NCI-H1694 treated with DMSO at 0.1 percent for 48 hours (cell line): ENCODE results near the gene MGAT5.

Experiments used
- DNase-seq: peaks from one replicate; lab custom pipeline; 2025; lab: John Stamatoyannopoulos, UW

The MGAT5 gene

GRCh38 chr2:134451347-134451630 is 197.4 kb downstream of the MGAT5 start:
- DNase-seq, result no peak

DNA sequence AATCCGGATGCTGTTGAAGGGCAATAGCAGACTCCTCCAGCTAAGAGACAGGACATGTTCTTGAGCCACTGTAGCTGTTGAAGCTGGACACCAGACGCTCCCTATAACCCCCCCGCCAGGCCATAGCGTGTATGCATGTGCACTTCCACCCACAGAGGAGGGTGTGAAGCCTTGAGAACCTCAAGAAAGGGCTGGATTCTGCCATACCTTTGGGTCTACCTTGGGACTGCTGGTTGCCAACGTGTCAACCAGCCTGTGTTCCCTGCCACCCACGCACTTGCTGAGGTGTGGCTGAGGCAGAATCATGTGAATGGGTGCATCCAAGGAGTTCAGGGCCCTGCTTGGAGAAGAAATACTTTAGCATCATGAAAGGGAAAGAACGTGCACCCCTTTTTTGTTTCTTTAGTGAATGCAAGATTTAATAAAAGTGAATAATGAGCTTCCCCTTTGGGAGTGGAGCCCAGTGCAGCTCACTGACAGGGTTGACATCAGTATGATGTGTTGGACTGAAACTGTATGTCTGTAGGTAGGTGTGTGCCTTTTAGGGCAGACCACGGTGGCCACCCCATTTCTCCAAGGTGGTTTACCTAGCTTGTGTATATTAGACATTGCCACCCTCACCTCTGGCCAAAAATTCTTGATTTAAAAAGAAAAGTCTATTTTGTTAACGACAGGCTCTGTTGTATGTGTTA is 198.3 kb downstream of the MGAT5 start:
- DNase-seq, result no peak

- DNase-seq, result no peak
These were observed 199.6 kb downstream of the MGAT5 start for GRCh38 chr2:134453476-134453875.

GRCh38 chr2:134453973-134454372 is 200.1 kb downstream of the MGAT5 start:
- no peak for DNase-seq

DNA sequence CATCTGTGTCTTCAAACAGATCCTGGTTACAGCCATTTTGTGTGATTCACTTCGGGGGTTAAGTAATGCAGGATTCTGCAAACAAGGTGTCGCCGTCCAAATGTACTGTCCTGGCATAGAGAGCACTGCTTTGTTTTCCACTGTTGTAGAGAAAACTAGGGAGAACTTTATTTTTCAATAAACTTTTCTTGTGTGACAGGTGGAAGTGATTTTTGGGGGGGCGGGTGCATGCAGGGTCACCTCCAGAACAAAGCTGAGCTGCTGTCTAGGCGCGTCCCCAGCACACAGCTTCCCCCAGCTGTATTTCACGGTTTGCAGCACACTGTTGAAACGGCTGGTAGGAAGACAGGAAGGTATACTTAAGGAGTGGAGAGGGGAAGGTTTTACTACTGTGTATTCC is 200.6 kb downstream of the MGAT5 start:
- DNase-seq, result no peak

DNA sequence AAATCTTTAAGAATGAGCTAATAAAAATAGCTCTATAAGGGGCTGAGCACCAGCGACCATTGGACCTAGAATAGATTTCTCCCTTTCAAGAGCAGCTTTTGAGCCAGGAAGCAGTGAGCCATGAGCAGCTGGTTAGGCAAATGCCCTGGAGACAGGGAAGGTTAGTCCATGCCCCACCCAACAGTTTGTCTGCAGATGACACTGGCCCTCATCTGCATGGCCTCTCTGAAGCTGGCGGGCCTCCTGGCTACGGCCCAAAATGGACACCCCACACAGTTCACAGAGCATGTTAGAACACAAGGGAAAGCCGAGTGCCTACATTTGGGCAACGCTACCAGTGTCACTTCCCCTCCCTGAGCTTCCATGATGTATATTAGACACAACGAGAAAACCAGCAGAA is 201.1 kb downstream of the MGAT5 start:
- DNase-seq, result no peak

DNA sequence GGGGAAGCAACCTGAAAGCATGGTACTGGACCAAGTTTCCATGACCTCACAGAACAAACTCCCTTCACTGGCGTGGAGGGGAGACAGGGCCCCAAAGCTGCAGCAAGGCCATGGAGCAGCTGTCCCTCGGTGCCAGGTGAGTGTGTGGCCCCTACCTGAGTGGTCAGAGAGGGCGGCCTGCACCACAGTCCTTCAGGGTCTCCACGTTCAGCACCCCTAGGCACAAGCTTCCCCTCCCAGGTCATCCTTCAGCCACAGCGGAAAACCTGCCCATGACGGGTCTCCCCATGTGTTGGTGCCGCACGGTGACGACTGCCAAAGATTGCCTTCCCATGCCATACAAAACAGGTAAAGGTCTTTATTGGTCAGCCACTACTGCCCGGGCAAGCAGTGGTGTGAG is 201.6 kb downstream of the MGAT5 start:
- DNase-seq, result no peak

DNA sequence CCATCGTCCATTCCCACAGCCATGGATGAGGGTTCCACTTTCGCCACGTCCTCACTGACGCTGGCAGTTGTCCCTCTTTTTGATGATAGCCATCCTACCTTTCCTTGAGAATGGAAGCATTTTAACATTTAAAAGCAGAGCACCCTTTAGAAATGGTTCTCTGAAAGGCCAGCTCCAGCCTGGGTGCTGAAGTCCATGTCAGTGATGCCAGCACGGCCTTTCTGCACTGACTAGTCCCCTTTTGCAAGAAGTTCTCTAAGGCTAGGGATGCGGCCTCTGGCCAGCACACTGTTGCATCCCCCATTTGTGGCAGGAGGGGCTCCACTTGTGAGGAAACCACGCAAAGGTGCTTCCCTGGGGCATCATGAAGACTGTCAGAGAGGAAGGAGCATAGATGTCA is 203.5 kb downstream of the MGAT5 start:
- DNase-seq, result no peak

DNA sequence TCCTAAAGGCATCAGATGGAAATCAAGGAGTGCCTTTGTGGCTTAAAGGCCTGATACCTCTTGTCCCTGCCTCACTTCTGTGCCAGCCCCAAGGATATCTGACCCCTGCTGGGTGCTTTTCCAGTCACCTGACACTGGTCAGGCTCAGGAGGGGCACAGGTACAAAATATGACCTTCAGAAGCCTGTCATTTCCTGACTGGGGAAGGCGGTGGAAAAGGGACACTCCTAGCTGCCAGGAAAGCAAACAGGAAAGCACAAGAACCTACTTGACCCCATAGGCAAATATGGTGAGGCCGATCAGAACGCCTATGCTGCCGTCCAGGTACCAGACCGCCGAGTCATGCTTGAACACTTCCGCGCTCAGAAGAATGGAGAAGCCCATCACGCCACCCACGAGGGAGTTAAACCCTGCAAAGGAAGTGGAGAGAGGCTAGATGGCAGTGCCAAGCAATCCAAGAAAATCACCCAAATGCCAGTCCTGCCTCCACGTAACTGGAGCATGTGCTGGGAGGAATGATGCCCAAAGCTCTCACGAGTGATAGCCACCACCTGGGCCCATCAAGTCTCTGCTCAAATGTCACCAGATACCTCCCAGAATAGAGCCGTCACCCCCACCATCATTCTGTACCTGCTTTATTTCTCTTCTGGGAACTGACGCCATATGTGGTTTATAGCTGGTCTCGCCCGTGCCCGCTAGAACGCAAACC is 204.0 kb downstream of the MGAT5 start:
- no peak for DNase-seq

DNA sequence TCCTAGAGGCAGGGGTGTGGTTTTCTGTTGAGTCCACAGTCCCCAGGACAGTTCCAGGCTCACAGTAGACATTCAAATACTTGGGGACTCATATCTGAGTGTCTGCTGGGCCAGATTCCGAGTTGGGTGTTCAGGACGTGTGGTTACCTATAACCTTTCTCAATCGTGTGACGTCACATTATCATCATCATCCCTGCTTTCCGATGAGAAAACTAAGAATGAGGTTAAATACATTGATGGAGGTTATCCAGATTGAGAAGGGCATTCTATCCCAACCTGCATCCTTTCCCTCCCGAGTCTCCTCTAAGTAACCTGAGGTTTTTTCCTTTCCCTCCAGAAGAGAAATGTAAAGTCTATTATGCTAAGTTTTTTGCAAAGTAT is 204.6 kb downstream of the MGAT5 start:
- DNase-seq, result no peak

DNA sequence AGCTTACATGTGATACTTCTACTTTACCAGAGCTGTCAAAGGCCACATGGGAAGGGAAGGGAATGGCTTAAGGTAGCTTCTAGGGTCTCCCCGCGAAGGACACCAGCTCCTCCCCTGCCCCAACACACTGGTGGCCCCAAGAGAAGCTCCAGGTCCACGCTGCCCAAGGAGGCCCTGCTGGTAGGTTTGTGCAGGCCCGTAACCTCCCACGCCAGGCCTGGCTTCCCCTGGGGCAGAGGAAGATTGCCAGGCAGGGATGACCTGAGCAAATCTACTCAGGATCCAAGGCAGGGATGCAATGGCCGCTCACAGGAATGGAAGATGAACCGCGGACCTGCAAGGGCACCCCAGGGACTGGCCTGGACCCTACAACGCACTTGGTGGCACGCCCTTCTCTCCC is 205.1 kb downstream of the MGAT5 start:
- no peak for DNase-seq

GRCh38 chr2:134459706-134460406 is 206.0 kb downstream of the MGAT5 start:
- no peak for DNase-seq

DNA sequence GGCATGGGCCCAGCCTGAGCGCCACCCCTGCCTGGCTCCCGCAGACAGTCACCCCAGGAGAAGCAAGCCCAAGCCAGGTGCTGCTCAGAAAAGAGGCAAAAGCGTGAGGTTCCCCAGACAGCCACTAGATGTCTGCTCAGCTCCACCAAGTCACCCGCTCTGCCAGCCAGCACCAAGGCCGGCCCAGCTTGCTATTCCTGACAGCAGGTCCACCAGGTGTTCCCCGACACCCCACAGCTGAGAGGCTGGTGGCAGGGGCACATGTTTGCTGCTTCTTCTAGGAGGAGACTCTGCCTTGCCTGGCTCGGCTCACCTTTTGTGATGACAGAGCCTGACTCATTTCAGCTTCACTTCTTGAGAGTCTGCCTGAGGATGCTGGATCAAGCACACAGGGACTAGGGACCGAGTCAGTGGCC is 206.7 kb downstream of the MGAT5 start:
- peak; percentile 86 for DNase-seq

DNA sequence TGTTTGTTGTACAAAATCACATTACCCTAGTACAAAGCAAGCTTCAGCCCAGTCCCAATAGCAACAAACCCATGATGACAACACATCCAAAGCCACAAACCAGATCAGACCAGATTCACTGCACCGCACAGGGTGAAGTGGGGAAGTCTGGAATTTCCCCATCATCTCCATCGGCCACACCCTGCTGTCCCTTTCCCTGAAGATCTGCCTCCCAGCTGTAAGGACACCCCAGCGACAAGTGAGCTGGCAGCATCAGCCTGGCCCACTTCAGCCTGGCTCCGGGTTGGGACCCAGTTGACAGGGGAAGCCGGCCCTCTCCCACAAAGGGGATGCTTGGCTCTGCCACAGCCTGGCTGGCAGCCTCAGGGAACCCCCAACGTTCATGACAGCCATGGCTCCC is 207.6 kb downstream of the MGAT5 start:
- no peak for DNase-seq

DNA sequence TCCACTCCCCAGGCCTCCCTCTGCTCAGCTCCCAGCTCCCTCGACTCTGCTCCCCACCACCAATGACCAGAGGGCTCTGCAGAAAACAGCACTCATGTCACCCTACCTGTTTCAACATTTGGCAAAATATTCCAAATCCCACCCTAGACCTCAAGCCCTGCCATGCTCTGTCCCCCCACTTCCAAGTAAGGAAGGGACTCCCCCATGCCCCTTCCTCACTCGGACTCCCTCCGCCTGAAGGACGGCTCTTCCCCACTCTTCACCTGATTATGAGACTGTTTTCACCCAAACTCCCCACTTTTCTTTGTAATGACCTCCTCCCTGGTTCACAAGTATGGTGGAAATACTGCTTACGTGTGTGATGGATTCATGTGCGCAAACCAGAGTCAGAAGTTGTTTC is 208.4 kb downstream of the MGAT5 start:
- no peak for DNase-seq

DNA sequence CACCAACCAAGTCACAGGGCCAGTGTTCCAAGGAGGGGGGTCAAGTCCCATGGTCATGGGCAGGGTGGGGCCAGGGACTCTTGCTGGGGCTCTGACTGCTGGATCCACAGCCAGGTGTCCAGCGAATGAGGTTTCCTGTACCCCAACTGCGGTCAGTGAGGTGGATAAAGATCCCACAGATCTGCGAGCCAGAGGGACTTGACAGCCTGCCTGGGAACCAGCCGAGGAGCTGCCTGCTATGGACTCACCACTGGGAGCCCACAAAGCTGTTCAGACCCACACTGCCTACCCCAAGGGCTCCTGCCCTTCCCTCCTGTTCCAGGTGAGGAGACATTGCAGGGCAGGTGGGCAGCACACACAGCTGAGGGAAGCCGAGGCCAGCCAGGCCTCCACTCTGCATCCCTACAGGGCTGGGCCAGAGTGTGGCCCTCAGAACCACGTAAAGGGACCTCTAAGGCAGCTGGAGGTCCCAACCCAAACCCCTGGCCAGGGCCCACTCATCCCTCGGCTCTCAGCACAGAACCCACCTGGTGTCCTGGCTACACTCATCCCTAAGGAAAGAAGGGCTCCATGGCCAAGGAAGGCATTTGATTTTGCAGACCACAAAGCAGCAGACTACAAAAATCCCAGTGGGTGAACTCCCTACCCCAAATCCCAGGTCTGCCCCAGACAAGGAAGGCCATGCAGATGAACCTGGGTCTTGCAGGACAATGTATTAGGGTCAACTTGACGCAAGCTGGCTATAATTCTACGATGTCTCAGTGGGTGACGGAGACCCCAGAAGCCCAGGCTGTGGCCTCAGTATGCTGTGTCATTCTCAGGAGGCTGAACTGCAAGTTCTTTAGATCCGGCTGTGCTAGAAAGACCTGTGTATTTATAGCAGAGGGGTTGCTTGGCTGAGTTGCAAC is 209.2 kb downstream of the MGAT5 start:
- no peak for DNase-seq

DNA sequence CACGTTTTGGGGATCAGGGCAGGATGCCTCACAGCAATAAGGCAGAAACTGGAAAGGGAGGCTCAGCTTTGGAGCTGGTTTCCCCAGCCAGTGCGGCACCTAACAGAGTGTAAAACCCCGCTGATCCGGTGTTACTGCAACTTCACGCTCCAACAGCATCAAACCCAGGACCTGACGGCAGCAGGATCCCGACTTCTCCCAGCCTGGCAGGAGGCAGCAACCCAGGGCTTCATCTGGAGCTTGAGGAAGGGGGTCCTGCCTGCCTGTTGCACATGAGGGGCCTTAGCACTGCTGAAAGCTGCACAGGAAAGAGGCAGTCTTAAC is 209.8 kb downstream of the MGAT5 start:
- DNase-seq, result no peak

DNA sequence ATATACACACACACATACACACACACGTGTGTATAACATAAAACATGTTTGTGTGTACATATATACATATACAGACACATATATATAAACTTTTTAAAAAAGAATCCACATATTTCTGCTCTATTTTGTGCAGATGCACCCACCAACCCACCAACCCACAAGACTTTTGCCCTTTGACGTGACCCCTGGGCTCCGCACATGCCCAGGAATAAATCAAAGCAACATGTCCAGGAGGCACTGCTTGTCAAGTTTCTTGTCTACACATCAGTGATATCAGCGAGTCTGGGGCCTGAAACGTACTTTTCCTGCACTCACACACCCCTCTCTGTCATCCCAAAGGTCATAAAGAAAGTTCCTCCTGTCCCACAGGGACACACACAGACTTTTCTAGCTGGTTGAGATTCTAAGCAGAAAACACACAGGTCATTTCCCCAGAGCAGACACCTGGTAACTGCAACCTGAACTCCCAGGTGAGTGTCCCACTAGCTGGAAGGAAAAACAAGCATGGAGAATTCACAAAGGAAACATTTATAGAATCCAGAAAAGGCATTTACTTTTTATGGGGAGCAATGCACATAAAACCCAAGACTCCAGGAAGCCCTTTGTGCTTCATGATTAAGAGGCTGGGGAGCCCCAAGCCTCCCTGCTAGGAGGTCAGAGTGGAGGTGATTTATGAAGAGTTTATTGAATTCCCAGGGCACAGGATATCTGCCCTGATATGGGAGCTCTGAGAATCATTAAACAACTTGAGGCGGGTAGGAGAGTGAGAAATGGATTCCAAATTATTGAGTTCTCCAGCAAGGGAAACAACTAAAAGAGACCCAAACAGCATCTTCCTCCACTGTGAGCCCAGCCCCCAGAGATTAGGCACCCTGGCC is 211.6 kb downstream of the MGAT5 start:
- DNase-seq, result no peak

DNA sequence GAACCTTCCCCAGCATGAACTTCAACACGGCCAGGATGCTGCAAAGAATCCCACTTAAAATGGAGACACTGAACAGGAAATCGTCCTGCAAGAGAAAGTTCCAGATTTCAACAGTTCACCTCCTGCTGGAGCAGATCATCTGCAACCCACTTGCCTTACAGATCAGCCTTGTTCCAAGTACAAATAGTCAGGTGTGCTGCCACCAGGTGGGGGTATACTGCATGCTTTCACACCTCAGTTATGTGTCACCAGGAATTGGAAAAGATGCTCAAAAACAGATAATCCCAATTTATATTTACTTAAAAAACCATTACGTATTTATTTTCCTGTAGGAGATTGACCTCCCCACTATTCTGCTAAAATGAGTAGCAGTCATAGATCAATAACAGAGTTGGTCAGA is 212.3 kb downstream of the MGAT5 start:
- peak; percentile 63 for DNase-seq

- DNase-seq, result no peak
These were observed 214.3 kb downstream of the MGAT5 start for GRCh38 chr2:134468164-134468563.

- no peak for DNase-seq
These were observed 214.9 kb downstream of the MGAT5 start for GRCh38 chr2:134468776-134469175.
